Cortex of kidney (tissue), 1 donor: ENCODE measurements around the gene ZC4H2.
"Not testable (repeated sequence)": the region's sequence is repeated elsewhere in the genome, so short reads cannot be mapped to it uniquely, and the experiment has no call there.

Experiments used
- DNase-seq: peaks from one replicate; lab custom pipeline; 2025; lab: John Stamatoyannopoulos, UW

ZC4H2 gene

GRCh38 chrX:64975989-64976672, at the start of gene ZC4H2:
TSS of gene ZC4H2 (minus strand) at chrX:64976450. CDS start at chrX:64976377, 73 bp downstream.
- DNase-seq, result no peak

GRCh38 chrX:65017451-65017850, 41.2 kb upstream of the ZC4H2 start:
- no peak for DNase-seq

GRCh38 chrX:65014230-65014629, 38.0 kb upstream of the ZC4H2 start:
- DNase-seq, result no peak

GRCh38 chrX:65009459-65009858, 33.2 kb upstream of the ZC4H2 start:
- no peak for DNase-seq

GRCh38 chrX:65002208-65002607, 26.0 kb upstream of the ZC4H2 start:
- DNase-seq, result not testable (repeated sequence)

- no peak for DNase-seq
Observed at GRCh38 chrX:64996805-64997204, 20.6 kb upstream of the ZC4H2 start.

GRCh38 chrX:64994131-64994798, 18.0 kb upstream of the ZC4H2 start:
- DNase-seq, result no peak

GRCh38 chrX:64977830-64978229, 1.6 kb upstream of the ZC4H2 start:
- DNase-seq, result no peak

- no peak for DNase-seq
Observed at GRCh38 chrX:64977051-64977450, 801 bp upstream of the ZC4H2 start.

GRCh38 chrX:64976673-64977040, 407 bp upstream of the ZC4H2 start:
- no peak for DNase-seq

- DNase-seq, result no peak
Observed at GRCh38 chrX:64975491-64975890, 759 bp downstream of the ZC4H2 start.

GRCh38 chrX:64925480-64925879, 50.8 kb downstream of the ZC4H2 start:
- DNase-seq, result no peak

GRCh38 chrX:64908121-64908520, 68.1 kb downstream of the ZC4H2 start:
- DNase-seq, result no peak

- no peak for DNase-seq
Observed at GRCh38 chrX:64894454-64895038, 81.7 kb downstream of the ZC4H2 start.

- DNase-seq, result no peak
Observed at GRCh38 chrX:64885850-64886249, 90.4 kb downstream of the ZC4H2 start.

- not testable (repeated sequence) for DNase-seq
Observed at GRCh38 chrX:64878709-64879108, 97.5 kb downstream of the ZC4H2 start.

GRCh38 chrX:64867217-64867616, 109.0 kb downstream of the ZC4H2 start:
- no peak for DNase-seq
